ENCODE measurements around the gene URB1. TPM values are rescaled to one million over a fixed set of nuclear protein-coding genes. Genes with fewer than 3 reads are reported as not detected.

Gene URB1
- polyA plus RNA-seq, 2 of the 4 experiments (the other 2 are of a cell fraction), result 8.7 to 10.1 TPM

DNA sequence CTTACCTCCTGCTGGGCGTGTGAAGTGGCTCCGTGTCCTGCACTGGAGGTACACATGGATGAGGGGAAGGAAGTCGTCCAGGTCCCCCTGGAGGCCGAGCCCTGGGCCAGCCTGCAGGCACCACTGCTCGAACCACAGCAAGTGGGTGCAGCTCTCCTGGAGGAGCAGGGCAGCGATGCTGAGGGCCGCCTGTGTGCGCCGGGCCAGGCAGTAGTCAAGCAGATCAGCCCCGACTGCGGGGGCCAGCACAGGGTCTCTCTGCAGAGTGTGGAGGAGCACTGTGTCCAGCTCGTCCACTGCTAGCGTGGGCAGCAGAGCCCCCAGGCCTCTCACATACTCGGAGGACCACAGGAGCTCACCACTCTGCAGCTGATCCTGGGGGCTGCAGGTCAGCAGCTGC, 45.9 kb downstream of the URB1 start:
- Histone ChIP-seq H3K4me3 (no peak overlapping the region), H3K4me1 (no peaks in the 10 kb centered on the region), H3K27ac (no peak overlapping the region), H3K9me3 (peaks cover 11% of the 10 kb centered on the region; the same call in 2 of the 3 replicates), H3K4me2 (no peak overlapping the region)
- no peak for FAIRE-seq
- TF ChIP-seq CHD2 (IDR thresholded peaks at IDR 0.05; ENCODE audit: low read length, partially characterized antibody) (no peak), NR3C1 (IDR thresholded peaks at IDR 0.05) (no peak), RCOR1 (IDR thresholded peaks at IDR 0.05; ENCODE audit: low read depth, low read length) (no peak), FOSL2 (IDR thresholded peaks at IDR 0.05) (no peak), FOSL2 (CRISPR knock-in tag; IDR thresholded peaks at IDR 0.05) (no peak), HOXB5 (CRISPR knock-in tag; IDR thresholded peaks at IDR 0.05) (no peak), EHF (CRISPR knock-in tag; IDR thresholded peaks at IDR 0.05) (no peak), CBX8 (IDR thresholded peaks at IDR 0.05) (no peak), ZFP36 (IDR thresholded peaks at IDR 0.05; ENCODE audit: borderline replicate concordance, partially characterized antibody) (no peak), POLR2A (IDR thresholded peaks at IDR 0.05; ENCODE audit: low read length) (no peak), NFE2L2 (conservative IDR thresholded peaks at IDR 0.05; ENCODE audit: low read length) (no peak)
- TF ChIP-seq, protein P1, sequence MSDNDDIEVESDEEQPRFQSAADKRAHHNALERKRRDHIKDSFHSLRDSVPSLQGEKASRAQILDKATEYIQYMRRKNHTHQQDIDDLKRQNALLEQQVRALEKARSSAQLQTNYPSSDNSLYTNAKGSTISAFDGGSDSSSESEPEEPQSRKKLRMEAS (IDR thresholded peaks at IDR 0.05), result no peak
- TF ChIP-seq, protein P2, sequence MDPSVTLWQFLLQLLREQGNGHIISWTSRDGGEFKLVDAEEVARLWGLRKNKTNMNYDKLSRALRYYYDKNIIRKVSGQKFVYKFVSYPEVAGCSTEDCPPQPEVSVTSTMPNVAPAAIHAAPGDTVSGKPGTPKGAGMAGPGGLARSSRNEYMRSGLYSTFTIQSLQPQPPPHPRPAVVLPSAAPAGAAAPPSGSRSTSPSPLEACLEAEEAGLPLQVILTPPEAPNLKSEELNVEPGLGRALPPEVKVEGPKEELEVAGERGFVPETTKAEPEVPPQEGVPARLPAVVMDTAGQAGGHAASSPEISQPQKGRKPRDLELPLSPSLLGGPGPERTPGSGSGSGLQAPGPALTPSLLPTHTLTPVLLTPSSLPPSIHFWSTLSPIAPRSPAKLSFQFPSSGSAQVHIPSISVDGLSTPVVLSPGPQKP (IDR thresholded peaks at IDR 0.05; ENCODE audit: low read depth, low read length), result no peak
- TF ChIP-seq, protein P3, sequence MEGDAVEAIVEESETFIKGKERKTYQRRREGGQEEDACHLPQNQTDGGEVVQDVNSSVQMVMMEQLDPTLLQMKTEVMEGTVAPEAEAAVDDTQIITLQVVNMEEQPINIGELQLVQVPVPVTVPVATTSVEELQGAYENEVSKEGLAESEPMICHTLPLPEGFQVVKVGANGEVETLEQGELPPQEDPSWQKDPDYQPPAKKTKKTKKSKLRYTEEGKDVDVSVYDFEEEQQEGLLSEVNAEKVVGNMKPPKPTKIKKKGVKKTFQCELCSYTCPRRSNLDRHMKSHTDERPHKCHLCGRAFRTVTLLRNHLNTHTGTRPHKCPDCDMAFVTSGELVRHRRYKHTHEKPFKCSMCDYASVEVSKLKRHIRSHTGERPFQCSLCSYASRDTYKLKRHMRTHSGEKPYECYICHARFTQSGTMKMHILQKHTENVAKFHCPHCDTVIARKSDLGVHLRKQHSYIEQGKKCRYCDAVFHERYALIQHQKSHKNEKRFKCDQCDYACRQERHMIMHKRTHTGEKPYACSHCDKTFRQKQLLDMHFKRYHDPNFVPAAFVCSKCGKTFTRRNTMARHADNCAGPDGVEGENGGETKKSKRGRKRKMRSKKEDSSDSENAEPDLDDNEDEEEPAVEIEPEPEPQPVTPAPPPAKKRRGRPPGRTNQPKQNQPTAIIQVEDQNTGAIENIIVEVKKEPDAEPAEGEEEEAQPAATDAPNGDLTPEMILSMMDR (IDR thresholded peaks at IDR 0.05), result no peak
- ChIA-PET POLR2A (no interaction called here), CTCF (interaction anchor here (0.6 kb wide), 1 partner anchor 33 kb away, joined by 4 read pairs; no protein-coding TSS in a partner anchor)
- ATAC-seq, result no peak
- WGBS (ENCODE audit: missing lambda C conversion rate), result 98% methylated on average over 9 of the region's 14 CpGs
- DNase-seq (ENCODE audit: low read depth in 1 of 2, low spot score in 1 of 2), result no peak

DNA sequence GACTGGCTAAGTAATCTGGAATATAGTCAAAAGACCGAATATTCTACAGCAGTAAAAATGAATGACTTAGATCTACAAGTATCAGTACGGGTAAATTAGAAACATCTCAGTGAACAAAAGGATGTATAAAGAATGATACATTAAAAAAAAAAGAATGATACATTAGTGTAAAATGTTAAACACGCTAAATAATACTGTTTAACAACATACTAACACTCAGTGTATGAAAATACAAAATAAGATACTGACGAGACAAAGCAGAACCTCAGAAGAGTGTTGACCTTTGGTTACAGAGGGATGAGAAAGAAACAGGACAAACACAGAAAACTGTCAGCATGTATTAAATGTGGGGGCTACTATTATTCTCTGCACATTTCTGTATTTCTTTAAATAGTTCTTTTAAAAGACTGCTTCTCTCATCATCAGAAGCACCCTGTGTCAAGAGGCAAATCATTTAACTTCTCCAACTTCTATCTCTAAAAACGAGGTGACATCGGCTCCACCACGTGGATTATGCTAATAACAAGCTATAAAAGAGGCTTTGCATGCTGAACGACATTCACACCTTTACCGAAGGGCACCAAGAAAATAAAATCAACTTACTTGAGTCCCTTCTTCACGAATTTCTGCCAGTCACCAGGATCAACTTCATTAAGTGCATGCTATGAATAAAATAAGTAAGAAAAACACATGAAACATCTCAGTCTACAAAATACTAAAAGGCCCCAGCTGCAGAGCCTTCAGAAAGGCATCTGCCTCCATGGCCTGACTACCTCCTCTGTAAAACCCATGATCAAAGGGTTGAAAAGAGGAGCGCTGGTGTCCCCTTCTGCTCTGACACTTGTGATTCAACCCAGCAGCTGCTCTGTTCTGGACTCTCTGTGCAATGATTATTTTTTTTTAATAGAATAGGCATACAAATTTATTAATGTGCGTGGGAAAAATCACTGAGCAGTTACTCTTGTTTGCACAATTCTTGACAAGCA, 51.7 kb downstream of the URB1 start:
- H3K27ac ChIP-seq, result no peak overlapping the region
- TF ChIP-seq, protein P1 (IDR thresholded peaks at IDR 0.05), result no peak
- H3K4me1 ChIP-seq, result peaks cover 17% of the 10 kb centered on the region; the same call in 2 of the 3 replicates
- WGBS (ENCODE audit: missing lambda C conversion rate), result 87% methylated on average over 12 of the region's 12 CpGs
- ChIA-PET CTCF (no interaction called here), POLR2A (no interaction called here)
- FAIRE-seq, result no peak
- DNase-seq (ENCODE audit: low read depth in 1 of 2, low spot score in 1 of 2), result no peak
- no peak overlapping the region for H3K4me2 ChIP-seq
- ATAC-seq, result no peak
- no peak overlapping the region for H3K4me3 ChIP-seq
- H3K9me3 ChIP-seq, result peaks cover 11% of the 10 kb centered on the region; the same call in 2 of the 3 replicates

DNA sequence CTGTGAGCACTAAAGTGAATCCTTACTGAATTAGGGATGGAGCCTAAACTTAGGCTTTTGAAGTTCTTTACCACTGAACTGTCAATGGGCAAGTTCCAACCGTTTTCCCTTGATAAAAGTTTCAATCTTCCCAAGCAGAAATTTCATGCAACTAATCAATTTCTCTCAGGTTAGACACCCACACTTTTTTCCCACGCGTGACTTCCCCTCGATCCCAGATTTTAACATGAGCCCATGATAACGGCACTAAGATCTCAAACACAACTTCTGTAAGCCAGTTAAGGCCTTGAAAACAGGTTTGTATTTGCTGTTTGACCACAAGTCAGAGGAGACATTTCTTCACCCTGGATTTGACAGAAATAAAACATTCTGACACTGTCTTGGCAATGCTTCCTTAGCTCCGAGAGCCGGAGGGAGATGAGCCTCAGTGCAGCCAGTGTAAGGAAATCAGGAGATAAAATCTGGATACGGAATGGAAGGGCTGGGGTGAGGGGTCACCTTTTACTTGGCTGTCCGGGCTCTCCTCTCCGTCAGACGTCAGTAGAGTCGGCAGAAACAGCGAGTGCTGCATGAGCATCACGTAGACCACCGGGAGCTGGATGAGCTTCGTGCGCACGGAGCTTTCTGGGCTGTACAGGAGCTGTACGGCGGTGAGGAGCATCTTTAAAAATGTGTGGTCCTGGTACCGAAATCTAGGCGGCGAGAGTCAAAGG, 54.4 kb downstream of the URB1 start:
- POLR2A ChIA-PET, result no interaction called here
- WGBS (ENCODE audit: missing lambda C conversion rate), result 93% methylated on average over 23 of the region's 23 CpGs
- FAIRE-seq, result no peak

More for the DNA sequence above, 54.4 kb downstream of the URB1 start:
- H3K9me3 ChIP-seq, result no peaks in the 10 kb centered on the region
- CTCF ChIA-PET, result interaction anchor here (0.7 to 0.8 kb wide), 2 partner anchors 15 to 263 kb away, joined by 3 read pairs; no protein-coding TSS in a partner anchor
- peaks cover 17% of the 10 kb centered on the region; the same call in 2 of the 3 replicates for H3K4me1 ChIP-seq
- no peak for TF ChIP-seq FOSB (CRISPR knock-in tag; IDR thresholded peaks at IDR 0.05)
- TF ChIP-seq, protein P4, sequence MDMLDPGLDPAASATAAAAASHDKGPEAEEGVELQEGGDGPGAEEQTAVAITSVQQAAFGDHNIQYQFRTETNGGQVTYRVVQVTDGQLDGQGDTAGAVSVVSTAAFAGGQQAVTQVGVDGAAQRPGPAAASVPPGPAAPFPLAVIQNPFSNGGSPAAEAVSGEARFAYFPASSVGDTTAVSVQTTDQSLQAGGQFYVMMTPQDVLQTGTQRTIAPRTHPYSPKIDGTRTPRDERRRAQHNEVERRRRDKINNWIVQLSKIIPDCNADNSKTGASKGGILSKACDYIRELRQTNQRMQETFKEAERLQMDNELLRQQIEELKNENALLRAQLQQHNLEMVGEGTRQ (IDR thresholded peaks at IDR 0.05), result no peak
- TF ChIP-seq RFX5 (IDR thresholded peaks at IDR 0.05), result no peak
- ATAC-seq (no peak), DNase-seq (ENCODE audit: low read depth in 1 of 2, low spot score in 1 of 2) (no peak)
- no peak overlapping the region for H3K27ac ChIP-seq
- no peak overlapping the region for H3K4me3 ChIP-seq
- H3K4me2 ChIP-seq, result no peak overlapping the region

All from A549 (cell line).